Measurements from ENCODE around the gene MCRIP2. TPM values are rescaled to one million over a fixed set of nuclear protein-coding genes. Genes with fewer than 3 reads are reported as not detected.
"Not testable (repeated sequence)": the region's sequence is repeated elsewhere in the genome, so short reads cannot be mapped to it uniquely, and the experiment has no call there.

The MCRIP2 gene
- total RNA-seq, 4 donors from 2014 or later = 61.3 to 124 (median 69.1) TPM

DNA sequence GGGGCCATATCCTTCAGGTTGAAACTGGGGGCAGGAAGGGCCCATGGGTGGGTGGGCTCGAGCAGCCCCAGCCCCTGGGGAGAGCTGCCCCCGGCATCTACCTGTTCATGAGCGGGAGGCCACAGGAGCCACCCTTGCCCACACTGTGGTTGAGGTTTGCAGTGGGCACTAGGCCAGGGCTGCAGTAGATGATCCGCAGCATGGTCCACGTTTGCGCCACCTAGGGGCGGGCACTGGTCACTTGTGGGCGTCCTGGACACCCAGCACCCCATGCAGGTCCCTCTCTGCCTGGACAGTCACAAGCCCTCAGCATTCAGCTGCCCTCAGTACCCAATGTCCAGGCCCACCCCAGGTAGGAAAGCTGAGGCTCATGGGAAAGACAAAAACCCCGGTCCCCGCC, 44.3 kb downstream of the MCRIP2 start:
- DNase-seq = peak; percentile 37 to 41
- intact Hi-C loops (cut with DNase I) = no loop called here
- H3K4me3 ChIP-seq (replicated peaks in 1 of 3) = no peak overlapping the region
- H3K27ac ChIP-seq = no peak overlapping the region
- H3K9me3 ChIP-seq = no peaks in the 10 kb centered on the region
- no peaks in the 10 kb centered on the region for H3K27me3 ChIP-seq
- no peak for TF ChIP-seq POLR2A (IDR thresholded peaks at IDR 0.05)
- TF ChIP-seq, protein P1, sequence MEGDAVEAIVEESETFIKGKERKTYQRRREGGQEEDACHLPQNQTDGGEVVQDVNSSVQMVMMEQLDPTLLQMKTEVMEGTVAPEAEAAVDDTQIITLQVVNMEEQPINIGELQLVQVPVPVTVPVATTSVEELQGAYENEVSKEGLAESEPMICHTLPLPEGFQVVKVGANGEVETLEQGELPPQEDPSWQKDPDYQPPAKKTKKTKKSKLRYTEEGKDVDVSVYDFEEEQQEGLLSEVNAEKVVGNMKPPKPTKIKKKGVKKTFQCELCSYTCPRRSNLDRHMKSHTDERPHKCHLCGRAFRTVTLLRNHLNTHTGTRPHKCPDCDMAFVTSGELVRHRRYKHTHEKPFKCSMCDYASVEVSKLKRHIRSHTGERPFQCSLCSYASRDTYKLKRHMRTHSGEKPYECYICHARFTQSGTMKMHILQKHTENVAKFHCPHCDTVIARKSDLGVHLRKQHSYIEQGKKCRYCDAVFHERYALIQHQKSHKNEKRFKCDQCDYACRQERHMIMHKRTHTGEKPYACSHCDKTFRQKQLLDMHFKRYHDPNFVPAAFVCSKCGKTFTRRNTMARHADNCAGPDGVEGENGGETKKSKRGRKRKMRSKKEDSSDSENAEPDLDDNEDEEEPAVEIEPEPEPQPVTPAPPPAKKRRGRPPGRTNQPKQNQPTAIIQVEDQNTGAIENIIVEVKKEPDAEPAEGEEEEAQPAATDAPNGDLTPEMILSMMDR (IDR thresholded peaks at IDR 0.05) = peak in 1 of 6 experiments; percentile 19
- peaks cover 18 to 20% of the 10 kb centered on the region in 2 donors for H3K36me3 ChIP-seq
- peaks cover 33 to 58% of the 10 kb centered on the region in 2 donors for H3K4me1 ChIP-seq
- WGBS, 2 donors = 89 to 100% methylated on average over 3 to 5 of the region's 10 CpGs

DNA sequence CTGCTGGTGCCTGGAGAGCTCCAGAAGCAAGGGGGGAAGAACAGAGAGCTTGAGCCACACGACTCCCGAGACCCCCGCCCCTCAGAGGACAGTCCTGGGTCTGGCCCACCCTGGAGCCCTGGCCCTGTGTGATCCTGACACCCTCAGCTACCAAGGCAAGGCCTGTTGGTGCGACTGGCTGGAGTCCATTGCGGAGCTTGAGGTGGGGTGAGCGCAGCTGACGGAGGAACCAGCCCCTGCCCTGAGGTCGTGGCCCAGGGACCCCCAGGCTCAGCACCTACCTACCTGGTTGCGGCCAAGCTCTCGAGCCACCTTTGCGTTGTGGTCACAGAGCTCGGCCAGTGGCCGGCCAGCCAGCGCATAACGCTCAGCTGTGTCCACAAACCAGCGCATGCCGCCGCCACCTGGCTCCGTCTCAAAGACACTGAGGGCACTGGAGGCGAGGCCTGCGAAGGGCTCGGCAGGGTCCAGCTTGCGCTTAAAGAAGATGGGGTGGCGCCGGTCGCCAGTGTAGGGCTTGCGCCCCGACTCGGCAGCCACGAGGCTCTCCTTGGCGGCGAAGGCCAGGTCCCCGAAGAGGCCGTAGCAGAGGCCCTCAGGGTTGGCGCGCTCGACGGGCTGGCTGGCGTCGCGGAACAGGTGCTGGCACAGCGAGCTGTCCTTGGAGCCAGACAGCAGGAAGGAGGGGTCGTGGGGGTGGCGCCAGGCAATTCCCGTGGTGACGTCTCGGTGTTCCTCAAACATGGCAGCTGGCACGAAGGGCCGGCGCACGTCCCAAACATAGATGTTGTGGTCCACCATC, 45.0 kb downstream of the MCRIP2 start:
- Histone ChIP-seq H3K4me1 (peaks cover 27 to 51% of the 10 kb centered on the region in 2 donors), H3K4me3 (replicated peaks in 1 of 3) (no peak overlapping the region), H3K27ac (no peak overlapping the region), H3K27me3 (no peaks in the 10 kb centered on the region), H3K9me3 (no peaks in the 10 kb centered on the region), H3K36me3 (peaks cover 16 to 20% of the 10 kb centered on the region in 2 donors)
- TF ChIP-seq, protein P1 (IDR thresholded peaks at IDR 0.05) = no peak
- TF ChIP-seq POLR2A (IDR thresholded peaks at IDR 0.05) = no peak
- no peak for DNase-seq
- WGBS, 2 donors = 94 to 96% methylated on average over 24 to 44 of the region's 51 CpGs
- intact Hi-C loops (cut with DNase I) = no loop called here

- Histone ChIP-seq H3K27me3 (no peaks in the 10 kb centered on the region), H3K36me3 (peaks cover 8 to 11% of the 10 kb centered on the region in 2 donors), H3K9me3 (no peaks in the 10 kb centered on the region), H3K4me3 (replicated peaks in 1 of 3) (no peak overlapping the region), H3K4me1 (peaks cover 27 to 43% of the 10 kb centered on the region in 2 donors), H3K27ac (no peak overlapping the region)
- 91 to 95% methylated on average over 16 to 19 of the region's 19 CpGs for WGBS, 2 donors
- no peak for DNase-seq
- no peak for TF ChIP-seq POLR2A (IDR thresholded peaks at IDR 0.05)
- TF ChIP-seq, protein P1 (IDR thresholded peaks at IDR 0.05) = no peak
- intact Hi-C loops (cut with DNase I) = no loop called here
These were observed 45.9 kb downstream of the MCRIP2 start for GRCh38 chr16:687499-687898.

GRCh38 chr16:689175-689897, 47.7 kb downstream of the MCRIP2 start:
- H3K9me3 ChIP-seq = no peaks in the 10 kb centered on the region
- no peaks in the 10 kb centered on the region for H3K27me3 ChIP-seq
- intact Hi-C loops (cut with DNase I) = no loop called here
- TF ChIP-seq POLR2A (IDR thresholded peaks at IDR 0.05) = no peak
- TF ChIP-seq, protein P1 (IDR thresholded peaks at IDR 0.05) = no peak
- H3K4me1 ChIP-seq = peaks cover 21 to 36% of the 10 kb centered on the region in 2 donors
- H3K27ac ChIP-seq = peak overlapping the region in 2 of 3 donors; percentile 64 to 65
- H3K36me3 ChIP-seq = peaks cover 4 to 7% of the 10 kb centered on the region in 2 donors
- 87 to 91% methylated on average over 22 of the region's 26 CpGs for WGBS, 2 donors
- no peak for DNase-seq
- H3K4me3 ChIP-seq (replicated peaks in 1 of 3) = peak overlapping the region; percentile 26 to 92 (median 84)

DNA sequence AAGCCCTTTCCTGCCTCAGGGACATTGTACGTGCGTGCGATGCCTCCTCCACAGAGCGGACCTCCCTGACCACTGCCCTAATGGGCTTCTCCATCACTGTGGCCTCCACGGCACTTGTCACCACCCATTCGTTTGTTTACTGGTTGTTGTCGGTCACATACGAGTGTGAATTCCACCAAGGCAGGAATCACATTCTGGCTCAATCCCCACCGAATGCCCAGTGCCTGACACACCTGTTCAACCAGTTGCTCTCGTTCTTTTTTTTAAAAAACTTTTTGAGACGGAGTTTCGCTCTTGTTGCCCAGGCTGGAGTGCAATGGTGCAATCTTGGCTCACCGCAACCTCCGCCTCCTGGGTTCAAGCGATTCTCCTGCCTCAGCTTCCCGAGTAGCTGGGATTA, 49.6 kb downstream of the MCRIP2 start:
- H3K4me1 ChIP-seq = peaks cover 28 to 40% of the 10 kb centered on the region in 2 donors
- intact Hi-C loops (cut with DNase I) = not testable (repeated sequence)
- 88 to 90% methylated on average over 16 of the region's 16 CpGs for WGBS, 2 donors

More for the DNA sequence above, 49.6 kb downstream of the MCRIP2 start:
- not testable (repeated sequence) for H3K27ac ChIP-seq; H3K27me3 ChIP-seq; H3K9me3 ChIP-seq; H3K4me3 ChIP-seq (replicated peaks in 1 of 3); H3K36me3 ChIP-seq; DNase-seq

All from thyroid gland (tissue), 4 donors.